IPS-15b (cell line): ENCODE data around the gene KRCC1.
A peak's percentile ranks its signal among the peaks of the same experiment; 100 is the strongest.

Experiments used
- H3K27me3 ChIP-seq: one replicate; pipeline ENCODE4 v1.6.1; 2013; ENCODE audit warnings: low read length; ENCODE audit not compliant: control insufficient read depth, insufficient read depth
- H3K36me3 ChIP-seq: one replicate; pipeline ENCODE4 v1.6.1; 2013; ENCODE audit warnings: low read length; ENCODE audit not compliant: control insufficient read depth, insufficient read depth
- H3K4me1 ChIP-seq: one replicate; pipeline ENCODE4 v1.6.1; 2013; ENCODE audit warnings: mild to moderate bottlenecking, low read length; ENCODE audit not compliant: control insufficient read depth, insufficient read depth
- H3K4me3 ChIP-seq: one replicate; pipeline ENCODE4 v1.5.1; 2013; ENCODE audit warnings: low read depth, low read length
- H3K9ac ChIP-seq: one replicate; pipeline ENCODE4 v1.6.1; 2013; ENCODE audit warnings: low read depth, mild to moderate bottlenecking, low read length
- H3K9me3 ChIP-seq: one replicate; pipeline ENCODE4 v1.6.1; 2013; ENCODE audit warnings: mild to moderate bottlenecking, low read length; ENCODE audit not compliant: control insufficient read depth, insufficient read depth

Gene KRCC1

GRCh38 chr2:88055371-88056128, at the start of gene KRCC1:
Gene KRCC1 (minus strand): TSS chr2:88055783. CDS start chr2:88028563, 27,220 bp downstream.
- peak within 1 kb of the TSS; percentile 83 for H3K4me3 ChIP-seq
- peak within 1 kb of the TSS; percentile 68 for H3K9ac ChIP-seq
- H3K27me3 ChIP-seq: no peaks in the 10 kb centered on the region
- no peaks in the 10 kb centered on the region for H3K36me3 ChIP-seq
- H3K9me3 ChIP-seq: no peaks in the 10 kb centered on the region
- H3K4me1 ChIP-seq: peaks cover 1% of the 10 kb centered on the region

GRCh38 chr2:88100489-88100858, 44.9 kb upstream of the KRCC1 start:
- no peaks in the 10 kb centered on the region for H3K36me3 ChIP-seq
- no peak overlapping the region for H3K9ac ChIP-seq
- no peaks in the 10 kb centered on the region for H3K9me3 ChIP-seq
- no peaks in the 10 kb centered on the region for H3K27me3 ChIP-seq
- no peak overlapping the region for H3K4me3 ChIP-seq
- peaks cover 5% of the 10 kb centered on the region for H3K4me1 ChIP-seq

GRCh38 chr2:88099798-88100488, 44.4 kb upstream of the KRCC1 start:
- Histone ChIP-seq H3K9me3 (no peaks in the 10 kb centered on the region), H3K9ac (no peak overlapping the region), H3K36me3 (no peaks in the 10 kb centered on the region), H3K4me1 (peaks cover 5% of the 10 kb centered on the region), H3K27me3 (no peaks in the 10 kb centered on the region), H3K4me3 (no peak overlapping the region)

- Histone ChIP-seq H3K4me3 (no peak overlapping the region), H3K27me3 (no peaks in the 10 kb centered on the region), H3K4me1 (peaks cover 5% of the 10 kb centered on the region), H3K9me3 (no peaks in the 10 kb centered on the region), H3K36me3 (no peaks in the 10 kb centered on the region), H3K9ac (no peak overlapping the region)
These were observed 42.9 kb upstream of the KRCC1 start for GRCh38 chr2:88098558-88098900.

- no peaks in the 10 kb centered on the region for H3K9me3 ChIP-seq
- H3K4me1 ChIP-seq: peaks cover 5% of the 10 kb centered on the region
- peaks cover 3% of the 10 kb centered on the region for H3K27me3 ChIP-seq
- H3K9ac ChIP-seq: no peak overlapping the region
- no peaks in the 10 kb centered on the region for H3K36me3 ChIP-seq
- no peak overlapping the region for H3K4me3 ChIP-seq
These were observed 42.4 kb upstream of the KRCC1 start for GRCh38 chr2:88097891-88098557.

- Histone ChIP-seq H3K4me3 (no peak overlapping the region), H3K27me3 (peaks cover 3% of the 10 kb centered on the region), H3K9ac (no peak overlapping the region), H3K9me3 (no peaks in the 10 kb centered on the region), H3K36me3 (no peaks in the 10 kb centered on the region), H3K4me1 (peaks cover 5% of the 10 kb centered on the region)
These were observed 41.6 kb upstream of the KRCC1 start for GRCh38 chr2:88097192-88097591.

- Histone ChIP-seq H3K36me3 (no peaks in the 10 kb centered on the region), H3K4me3 (no peak overlapping the region), H3K9me3 (no peaks in the 10 kb centered on the region), H3K4me1 (peaks cover 5% of the 10 kb centered on the region), H3K9ac (no peak overlapping the region), H3K27me3 (peaks cover 3% of the 10 kb centered on the region)
These were observed 41.1 kb upstream of the KRCC1 start for GRCh38 chr2:88096708-88097107.

GRCh38 chr2:88095022-88095421, 39.4 kb upstream of the KRCC1 start:
- Histone ChIP-seq H3K27me3 (peaks cover 3% of the 10 kb centered on the region), H3K4me3 (no peak overlapping the region), H3K4me1 (peaks cover 2% of the 10 kb centered on the region), H3K9ac (no peak overlapping the region), H3K9me3 (no peaks in the 10 kb centered on the region), H3K36me3 (no peaks in the 10 kb centered on the region)

GRCh38 chr2:88092773-88093172, 37.2 kb upstream of the KRCC1 start:
- H3K4me3 ChIP-seq: no peak overlapping the region
- H3K36me3 ChIP-seq: no peaks in the 10 kb centered on the region
- no peaks in the 10 kb centered on the region for H3K9me3 ChIP-seq
- H3K4me1 ChIP-seq: peaks cover 2% of the 10 kb centered on the region
- peaks cover 3% of the 10 kb centered on the region for H3K27me3 ChIP-seq
- no peak overlapping the region for H3K9ac ChIP-seq

GRCh38 chr2:88091943-88092342, 36.4 kb upstream of the KRCC1 start:
- Histone ChIP-seq H3K4me3 (no peak overlapping the region), H3K36me3 (no peaks in the 10 kb centered on the region), H3K4me1 (no peaks in the 10 kb centered on the region), H3K9me3 (no peaks in the 10 kb centered on the region), H3K9ac (no peak overlapping the region), H3K27me3 (peaks cover 3% of the 10 kb centered on the region)

- H3K4me1 ChIP-seq: no peaks in the 10 kb centered on the region
- no peaks in the 10 kb centered on the region for H3K9me3 ChIP-seq
- no peaks in the 10 kb centered on the region for H3K36me3 ChIP-seq
- H3K4me3 ChIP-seq: no peak overlapping the region
- no peak overlapping the region for H3K9ac ChIP-seq
- peaks cover 3% of the 10 kb centered on the region for H3K27me3 ChIP-seq
These were observed 35.1 kb upstream of the KRCC1 start for GRCh38 chr2:88090446-88091283.
